ENCODE data around the gene C6orf89. TPM values are rescaled to one million over a fixed set of nuclear protein-coding genes. Genes with fewer than 3 reads are reported as not detected.
A peak's percentile ranks its signal among the peaks of the same experiment; 100 is the strongest.

The C6orf89 gene
- total and polyA plus RNA-seq, 5 experiments from 2014 or later: 37.4 to 44.9 (median 41.9) TPM

DNA sequence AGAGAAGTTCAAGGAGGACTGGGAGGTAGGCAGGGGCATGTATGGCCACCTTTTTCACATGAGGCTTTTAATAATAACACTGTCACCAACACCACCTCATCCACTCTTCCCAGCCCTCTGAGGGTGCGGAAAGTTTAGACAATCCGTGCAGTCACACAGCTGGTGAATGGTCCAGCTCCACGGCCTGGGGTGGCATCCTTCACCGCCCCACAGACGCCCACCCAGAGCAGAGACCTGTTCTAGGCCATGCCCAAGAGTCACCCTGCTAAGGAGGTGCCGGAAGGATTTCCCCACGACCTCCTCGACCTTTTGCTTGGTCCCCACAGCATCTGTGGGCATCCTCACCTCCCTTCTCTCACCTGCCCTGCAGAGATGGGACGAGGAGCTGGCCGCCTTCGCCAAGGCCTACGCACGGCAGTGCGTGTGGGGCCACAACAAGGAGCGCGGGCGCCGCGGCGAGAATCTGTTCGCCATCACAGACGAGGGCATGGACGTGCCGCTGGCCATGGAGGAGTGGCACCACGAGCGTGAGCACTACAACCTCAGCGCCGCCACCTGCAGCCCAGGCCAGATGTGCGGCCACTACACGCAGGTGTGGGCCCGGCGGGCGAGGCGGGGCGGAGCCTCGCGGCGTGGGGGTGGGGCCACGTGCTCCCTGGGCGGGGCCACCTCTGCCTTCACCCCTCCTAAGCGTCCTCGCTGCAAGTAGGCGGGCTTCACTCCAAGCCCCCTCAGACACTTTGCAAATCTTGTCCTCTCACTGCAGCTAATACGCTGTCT lies 73.2 kb downstream of the C6orf89 start:
- Mint-ChIP-seq H3K27ac (no peak overlapping the region), H3K4me3 (no peak overlapping the region), H3K9me3 (no peaks in the 10 kb centered on the region), H3K36me3 (no peaks in the 10 kb centered on the region), H3K4me1 (peaks cover 32 to 60% (median 50%) of the 10 kb centered on the region in 4 donors), H3K27me3 (no peaks in the 10 kb centered on the region)
- ATAC-seq (no peak), DNase-seq (no peak)
- POLR2A ChIA-PET: interaction anchor here (0.6 kb wide), 1 partner anchor 211 kb away, joined by 3 read pairs; no protein-coding TSS in a partner anchor

DNA sequence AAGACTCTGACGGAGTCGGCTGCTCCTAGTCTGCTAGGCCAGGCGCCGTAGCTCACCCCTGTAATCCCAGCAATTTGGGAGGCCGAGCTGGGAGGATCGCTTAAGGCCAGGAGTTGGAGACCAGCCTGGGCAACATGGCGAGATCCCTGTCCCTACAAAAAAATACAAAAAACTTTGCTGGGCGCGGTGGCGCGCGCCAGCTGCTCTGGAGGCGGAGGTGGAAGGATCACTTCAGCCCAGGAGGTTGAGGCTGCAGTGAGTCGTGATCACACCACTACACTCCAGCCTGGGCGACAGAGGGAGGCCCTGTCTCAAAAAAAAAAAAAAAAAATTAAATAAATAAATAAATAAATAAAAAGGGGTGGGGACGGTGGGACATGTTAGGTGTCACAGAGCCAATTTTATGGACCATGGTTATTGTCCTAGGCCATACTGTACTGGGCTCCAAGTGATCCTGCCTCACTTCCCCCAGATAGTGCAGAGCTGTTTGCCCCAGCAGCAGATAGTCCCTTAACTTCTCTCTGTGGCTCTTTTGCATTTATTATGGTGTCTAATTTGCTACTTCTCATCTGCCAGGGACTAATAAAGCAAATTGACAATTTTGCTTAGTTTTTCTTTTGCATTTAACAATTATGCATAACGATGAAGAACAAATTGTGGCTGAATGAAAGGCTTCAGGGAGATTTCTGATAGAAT lies 74.0 kb downstream of the C6orf89 start:
- POLR2A ChIA-PET: interaction anchor here (0.6 kb wide), 1 partner anchor 210 kb away, joined by 3 read pairs; no protein-coding TSS in a partner anchor
- Mint-ChIP-seq H3K27me3 (no peaks in the 10 kb centered on the region), H3K27ac (peak overlapping the region in 6 of 10 donors; percentile 2 to 86 (median 42)), H3K36me3 (no peaks in the 10 kb centered on the region), H3K4me1 (peaks cover 29 to 60% (median 50%) of the 10 kb centered on the region in 4 donors), H3K4me3 (no peak overlapping the region), H3K9me3 (no peaks in the 10 kb centered on the region)
- ATAC-seq: no peak
- DNase-seq: no peak

DNA sequence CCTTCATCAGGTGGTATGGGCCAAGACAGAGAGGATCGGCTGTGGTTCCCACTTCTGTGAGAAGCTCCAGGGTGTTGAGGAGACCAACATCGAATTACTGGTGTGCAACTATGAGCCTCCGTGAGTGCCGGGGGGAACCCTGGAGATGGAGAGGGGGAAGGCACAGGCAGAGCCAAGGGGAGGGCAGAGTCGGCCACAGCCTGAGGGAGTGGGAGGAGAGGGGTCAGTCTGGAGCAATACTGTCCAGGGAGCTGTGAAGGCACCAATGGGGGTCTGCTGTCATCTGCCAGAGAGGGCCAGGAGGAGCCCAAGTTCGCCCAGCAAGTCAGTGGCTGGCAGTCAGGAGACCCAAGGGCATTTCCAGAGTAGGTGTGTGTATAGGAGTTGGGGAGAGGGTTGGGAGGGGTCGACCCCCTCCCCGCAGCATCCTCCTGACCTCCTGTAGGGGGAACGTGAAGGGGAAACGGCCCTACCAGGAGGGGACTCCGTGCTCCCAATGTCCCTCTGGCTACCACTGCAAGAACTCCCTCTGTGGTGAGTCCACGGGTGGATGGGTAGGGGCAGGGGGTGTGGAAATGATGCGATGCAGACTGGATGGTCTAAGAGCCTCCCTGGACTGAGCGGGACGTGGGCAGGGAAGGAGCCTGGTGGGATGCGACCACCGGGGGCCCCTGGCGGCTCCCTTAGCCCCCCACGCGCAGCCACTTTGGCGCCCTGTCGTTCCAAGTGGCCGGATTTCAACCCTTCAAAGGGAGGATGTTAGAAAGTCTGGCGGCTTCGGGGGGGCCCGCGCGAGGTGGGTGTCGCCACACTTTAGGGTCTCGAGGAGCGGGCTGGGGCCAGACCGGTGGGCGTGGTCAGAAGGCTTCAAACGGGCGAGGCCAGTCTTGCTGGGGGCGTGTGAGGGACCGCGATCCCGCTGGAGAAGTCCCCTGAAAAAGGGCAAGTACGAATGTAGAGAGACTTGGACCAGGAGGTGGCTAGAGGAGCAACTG lies 76.0 kb downstream of the C6orf89 start:
- H3K27ac Mint-ChIP-seq: peak overlapping the region in 7 of 10 donors; percentile 18 to 96 (median 75)
- H3K27me3 Mint-ChIP-seq: no peaks in the 10 kb centered on the region
- H3K4me1 Mint-ChIP-seq: peaks cover 19 to 47% (median 41%) of the 10 kb centered on the region in 4 donors
- DNase-seq: no peak
- H3K9me3 Mint-ChIP-seq: no peaks in the 10 kb centered on the region
- POLR2A ChIA-PET: no interaction called here
- peaks cover 0 to 6% (median 0%) of the 10 kb centered on the region in 3 donors for H3K36me3 Mint-ChIP-seq
- ATAC-seq: no peak
- H3K4me3 Mint-ChIP-seq: peak overlapping the region in 6 of 10 donors; percentile 10 to 77 (median 20)

DNA sequence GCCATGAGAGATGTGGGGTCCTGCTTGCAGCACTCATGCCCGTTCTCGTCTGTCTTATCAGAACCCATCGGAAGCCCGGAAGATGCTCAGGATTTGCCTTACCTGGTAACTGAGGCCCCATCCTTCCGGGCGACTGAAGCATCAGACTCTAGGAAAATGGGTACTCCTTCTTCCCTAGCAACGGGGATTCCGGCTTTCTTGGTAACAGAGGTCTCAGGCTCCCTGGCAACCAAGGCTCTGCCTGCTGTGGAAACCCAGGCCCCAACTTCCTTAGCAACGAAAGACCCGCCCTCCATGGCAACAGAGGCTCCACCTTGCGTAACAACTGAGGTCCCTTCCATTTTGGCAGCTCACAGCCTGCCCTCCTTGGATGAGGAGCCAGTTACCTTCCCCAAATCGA lies 77.1 kb downstream of the C6orf89 start:
- DNase-seq (peak in 9 of 10 donors; percentile 56 to 89 (median 68)), ATAC-seq (peak; percentile 66 to 75)
- Mint-ChIP-seq H3K4me3 (peak overlapping the region; percentile 25 to 79 (median 66)), H3K9me3 (no peaks in the 10 kb centered on the region), H3K36me3 (peaks cover 0 to 14% (median 0%) of the 10 kb centered on the region in 3 donors), H3K27me3 (no peaks in the 10 kb centered on the region), H3K27ac (peak overlapping the region; percentile 60 to 96 (median 85)), H3K4me1 (peaks cover 18 to 42% (median 40%) of the 10 kb centered on the region in 4 donors)
- POLR2A ChIA-PET: interaction anchor here (1.0 to 1.9 kb wide), 4 partner anchors 8 to 78 kb away, joined by 3 to 11 read pairs (median 6); partner anchors contain the start of genes MTCH1 and PI16

DNA sequence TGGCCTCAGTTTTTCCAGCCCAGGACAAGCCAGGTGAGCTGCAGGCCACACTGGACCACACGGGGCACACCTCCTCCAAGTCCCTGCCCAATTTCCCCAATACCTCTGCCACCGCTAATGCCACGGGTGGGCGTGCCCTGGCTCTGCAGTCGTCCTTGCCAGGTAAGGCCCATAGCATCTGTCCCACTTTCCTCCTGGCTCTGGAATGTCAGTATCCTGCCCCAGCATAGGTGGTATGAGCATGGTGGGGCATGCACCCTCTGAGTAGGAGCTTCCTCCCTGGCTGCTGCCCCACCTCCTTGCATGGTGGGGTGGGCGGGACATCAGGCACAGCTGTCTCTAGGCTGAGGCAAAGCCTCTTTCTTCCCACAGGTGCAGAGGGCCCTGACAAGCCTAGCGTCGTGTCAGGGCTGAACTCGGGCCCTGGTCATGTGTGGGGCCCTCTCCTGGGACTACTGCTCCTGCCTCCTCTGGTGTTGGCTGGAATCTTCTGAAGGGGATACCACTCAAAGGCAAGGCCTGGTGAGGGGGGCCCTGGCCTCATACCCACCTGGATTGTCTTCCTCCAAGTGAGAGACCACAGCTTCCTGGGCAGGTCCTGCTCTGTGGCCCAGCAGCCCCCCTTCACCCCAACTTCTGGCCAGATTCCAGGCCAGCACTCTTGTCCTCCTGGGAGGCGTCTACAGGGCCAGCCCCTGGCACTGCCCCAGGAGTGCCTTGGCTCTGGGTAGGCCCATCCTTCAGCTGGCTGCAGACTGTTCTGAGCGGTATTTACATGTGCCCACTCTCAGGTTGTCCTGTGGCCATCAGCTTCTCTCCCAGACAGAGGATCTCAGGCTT lies 77.9 kb downstream of the C6orf89 start:
- Mint-ChIP-seq H3K4me1 (peaks cover 18 to 42% (median 40%) of the 10 kb centered on the region in 4 donors), H3K27ac (peak overlapping the region; percentile 71 to 96 (median 88)), H3K9me3 (no peaks in the 10 kb centered on the region), H3K36me3 (peaks cover 0 to 22% (median 0%) of the 10 kb centered on the region in 3 donors), H3K4me3 (peak overlapping the region; percentile 18 to 82 (median 58)), H3K27me3 (no peaks in the 10 kb centered on the region)
- ATAC-seq: peak; percentile 74 to 77
- POLR2A ChIA-PET: interaction anchor here (0.7 to 1.9 kb wide), 8 partner anchors 9 to 79 kb away, joined by 3 to 11 read pairs (median 4); partner anchors contain the start of genes MTCH1 and PI16
- DNase-seq: peak in 5 of 10 donors; percentile 32 to 47 (median 42)

DNA sequence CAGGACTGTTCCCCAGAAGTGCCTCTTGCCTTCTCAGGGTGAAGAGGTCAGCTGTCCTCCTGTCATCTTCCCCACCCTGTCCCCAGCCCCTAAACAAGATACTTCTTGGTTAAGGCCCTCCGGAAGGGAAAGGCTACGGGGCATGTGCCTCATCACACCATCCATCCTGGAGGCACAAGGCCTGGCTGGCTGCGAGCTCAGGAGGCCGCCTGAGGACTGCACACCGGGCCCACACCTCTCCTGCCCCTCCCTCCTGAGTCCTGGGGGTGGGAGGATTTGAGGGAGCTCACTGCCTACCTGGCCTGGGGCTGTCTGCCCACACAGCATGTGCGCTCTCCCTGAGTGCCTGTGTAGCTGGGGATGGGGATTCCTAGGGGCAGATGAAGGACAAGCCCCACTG lies 78.6 kb downstream of the C6orf89 start:
- ATAC-seq (no peak), DNase-seq (no peak)
- H3K4me1 Mint-ChIP-seq: peaks cover 18 to 42% (median 40%) of the 10 kb centered on the region in 4 donors
- H3K27ac Mint-ChIP-seq: peak overlapping the region in 9 of 10 donors; percentile 18 to 96 (median 77)
- H3K27me3 Mint-ChIP-seq: no peaks in the 10 kb centered on the region
- peaks cover 0 to 27% (median 0%) of the 10 kb centered on the region in 3 donors for H3K36me3 Mint-ChIP-seq
- peak overlapping the region in 3 of 10 donors; percentile 25 to 47 (median 35) for H3K4me3 Mint-ChIP-seq
- POLR2A ChIA-PET: interaction anchor here (0.8 to 1.9 kb wide), 6 partner anchors 9 to 79 kb away, joined by 3 to 11 read pairs (median 4); partner anchors contain the start of genes MTCH1 and PI16
- no peaks in the 10 kb centered on the region for H3K9me3 Mint-ChIP-seq

DNA sequence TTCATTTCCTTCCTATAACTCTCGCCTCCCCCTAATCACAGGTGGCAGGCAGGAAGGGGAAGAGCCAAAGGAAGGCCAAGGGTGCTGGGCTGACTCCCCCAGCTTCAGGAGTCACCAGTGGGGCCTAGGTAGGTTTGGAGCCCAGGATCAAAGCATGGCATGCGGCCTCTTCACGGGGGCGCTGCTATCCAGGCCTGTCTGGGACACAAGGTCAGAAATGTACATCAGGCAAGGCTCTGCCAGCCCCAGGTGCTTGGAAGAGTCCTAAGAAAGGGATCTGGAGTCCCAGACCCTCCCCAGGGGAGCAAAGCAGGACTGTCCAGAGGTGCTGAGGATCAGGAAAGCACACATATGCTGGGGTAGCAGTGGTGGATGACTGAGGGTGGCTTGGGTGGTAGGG lies 79.2 kb downstream of the C6orf89 start:
- DNase-seq: no peak
- Mint-ChIP-seq H3K4me3 (peak overlapping the region in 4 of 10 donors; percentile 15 to 57 (median 41)), H3K27me3 (no peaks in the 10 kb centered on the region), H3K27ac (peak overlapping the region; percentile 4 to 91 (median 71)), H3K9me3 (no peaks in the 10 kb centered on the region), H3K36me3 (peaks cover 0 to 32% (median 3%) of the 10 kb centered on the region in 3 donors), H3K4me1 (peaks cover 18 to 42% (median 40%) of the 10 kb centered on the region in 4 donors)
- ATAC-seq: no peak
- POLR2A ChIA-PET: interaction anchor here (0.6 to 1.9 kb wide), 4 partner anchors 12 to 163 kb away, joined by 3 to 11 read pairs (median 4); partner anchors contain the start of gene MTCH1

DNA sequence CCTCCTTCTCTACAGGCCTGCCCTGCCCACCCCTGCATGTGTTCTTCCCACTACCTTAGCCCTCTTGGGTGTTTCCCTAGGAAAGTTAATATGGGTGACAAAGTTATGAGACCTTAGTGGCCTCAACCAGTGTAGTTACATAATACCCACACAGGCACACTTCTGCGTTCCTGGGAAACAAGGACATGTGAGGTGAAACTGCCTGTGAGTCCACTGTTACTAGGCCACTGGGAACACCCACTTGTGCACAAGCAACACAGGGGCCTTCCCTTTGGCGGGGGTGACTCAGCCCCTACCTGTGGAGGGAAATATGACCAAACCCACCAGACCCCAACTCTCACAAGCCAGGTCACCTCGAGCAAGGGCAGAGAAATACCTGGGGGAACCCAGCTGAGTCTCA lies 81.5 kb downstream of the C6orf89 start:
- no peaks in the 10 kb centered on the region for H3K9me3 Mint-ChIP-seq
- ATAC-seq (no peak), DNase-seq (no peak)
- peaks cover 0 to 56% (median 3%) of the 10 kb centered on the region in 3 donors for H3K36me3 Mint-ChIP-seq
- peak overlapping the region in 6 of 10 donors; percentile 14 to 86 (median 44) for H3K27ac Mint-ChIP-seq
- POLR2A ChIA-PET: no interaction called here
- no peaks in the 10 kb centered on the region for H3K27me3 Mint-ChIP-seq
- H3K4me1 Mint-ChIP-seq: peaks cover 18 to 34% (median 29%) of the 10 kb centered on the region in 4 donors
- H3K4me3 Mint-ChIP-seq: no peak overlapping the region

DNA sequence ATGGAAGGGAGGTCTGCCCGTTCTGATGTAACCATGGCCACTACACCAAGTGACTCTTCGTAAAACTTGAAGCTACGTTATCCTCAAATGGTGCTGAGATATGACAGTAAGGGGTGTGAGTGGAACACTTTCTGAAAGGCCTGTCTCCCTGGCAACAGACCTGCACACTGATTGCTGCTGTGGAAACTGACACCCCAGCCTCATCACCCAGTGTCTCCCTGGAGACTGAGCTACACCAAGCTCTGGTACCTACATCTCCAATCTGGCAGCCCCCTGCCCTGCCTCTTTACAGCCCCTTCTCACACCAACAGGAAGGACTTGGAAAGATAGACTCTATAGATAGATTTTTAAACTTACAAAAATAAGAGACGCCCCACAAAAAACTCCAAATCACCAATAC lies 82.0 kb downstream of the C6orf89 start:
- Mint-ChIP-seq H3K27ac (peak overlapping the region in 2 of 10 donors; percentile 27 to 65), H3K4me1 (peaks cover 17 to 30% (median 25%) of the 10 kb centered on the region in 4 donors), H3K4me3 (no peak overlapping the region), H3K36me3 (peaks cover 0 to 60% (median 3%) of the 10 kb centered on the region in 3 donors), H3K9me3 (no peaks in the 10 kb centered on the region), H3K27me3 (no peaks in the 10 kb centered on the region)
- POLR2A ChIA-PET: no interaction called here
- DNase-seq (no peak), ATAC-seq (no peak)

DNA sequence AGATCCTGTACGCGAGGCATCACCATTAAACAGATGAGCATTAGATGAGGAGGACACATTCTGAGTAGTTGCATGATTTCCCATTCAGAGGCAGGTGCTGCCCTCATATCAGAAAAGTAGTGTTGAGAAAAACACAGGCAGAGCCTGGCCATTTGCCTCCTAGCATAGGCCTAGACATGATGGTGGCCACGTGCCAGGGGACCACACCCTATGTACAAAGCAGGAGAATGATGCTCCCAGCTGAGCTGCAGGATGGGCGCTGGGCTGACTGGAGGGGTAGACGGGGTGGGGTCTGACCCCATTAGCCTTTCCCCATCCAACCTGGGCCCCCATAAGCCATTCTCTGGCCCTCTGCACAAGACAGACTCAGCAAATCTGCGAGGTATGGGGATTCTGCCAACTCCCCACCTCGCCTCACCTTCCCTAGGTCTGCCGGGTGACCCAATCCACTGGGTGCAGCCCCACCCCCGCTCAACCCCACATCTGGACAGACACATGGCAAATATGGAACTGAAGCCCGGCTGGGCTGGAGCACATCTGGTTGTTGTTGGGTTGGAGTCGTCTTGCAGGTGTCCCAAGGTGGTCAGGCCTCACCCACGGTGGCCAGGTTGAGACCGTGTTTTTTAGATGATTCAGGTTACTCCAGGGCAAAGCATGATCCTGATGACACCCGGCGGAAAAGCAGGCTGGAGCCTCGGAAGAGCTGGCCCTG lies 82.7 kb downstream of the C6orf89 start:
- peaks cover 11 to 23% (median 18%) of the 10 kb centered on the region in 4 donors for H3K4me1 Mint-ChIP-seq
- no peak for DNase-seq
- peaks cover 0 to 66% (median 3%) of the 10 kb centered on the region in 3 donors for H3K36me3 Mint-ChIP-seq
- no peak for ATAC-seq
- no peak overlapping the region for H3K4me3 Mint-ChIP-seq
- H3K27ac Mint-ChIP-seq: peak overlapping the region in 2 of 10 donors; percentile 27 to 80
- H3K9me3 Mint-ChIP-seq: no peaks in the 10 kb centered on the region
- H3K27me3 Mint-ChIP-seq: no peaks in the 10 kb centered on the region
- POLR2A ChIA-PET: no interaction called here
